Measurements from ENCODE around the gene MAML2. TPM values are rescaled to one million over a fixed set of nuclear protein-coding genes. Genes with fewer than 3 reads are reported as not detected.

Gene MAML2
- total RNA-seq, 1 donor from 2014 or later: 4.4 TPM

- DNase-seq (ENCODE audit: low read depth in 2 of 2): no peak
These were observed 24.6 kb downstream of the MAML2 start for GRCh38 chr11:96318399-96318798.

GRCh38 chr11:96317985-96318384, 25.0 kb downstream of the MAML2 start:
- DNase-seq (ENCODE audit: low read depth in 2 of 2): no peak

- no peak for DNase-seq (ENCODE audit: low read depth in 2 of 2)
These were observed 25.4 kb downstream of the MAML2 start for GRCh38 chr11:96317571-96317970.

- no peak for DNase-seq (ENCODE audit: low read depth in 2 of 2)
These were observed 26.1 kb downstream of the MAML2 start for GRCh38 chr11:96316869-96317268.

GRCh38 chr11:96315476-96315875, 27.5 kb downstream of the MAML2 start:
- no peak for DNase-seq (ENCODE audit: low read depth in 2 of 2)

- peak; percentile 24 to 67 for DNase-seq (ENCODE audit: low read depth in 2 of 2)
These were observed 28.5 kb downstream of the MAML2 start for GRCh38 chr11:96314326-96315020.

GRCh38 chr11:96313163-96313562, 29.8 kb downstream of the MAML2 start:
- DNase-seq (ENCODE audit: low read depth in 2 of 2): no peak

GRCh38 chr11:96311120-96311568, 31.9 kb downstream of the MAML2 start:
- peak; percentile 69 to 84 for DNase-seq (ENCODE audit: low read depth in 2 of 2)

GRCh38 chr11:96310236-96310635, 32.8 kb downstream of the MAML2 start:
- DNase-seq (ENCODE audit: low read depth in 2 of 2): no peak

GRCh38 chr11:96309643-96310017, 33.4 kb downstream of the MAML2 start:
- DNase-seq (ENCODE audit: low read depth in 2 of 2): no peak

- peak; percentile 65 to 86 for DNase-seq (ENCODE audit: low read depth in 2 of 2)
These were observed 33.9 kb downstream of the MAML2 start for GRCh38 chr11:96309016-96309642.

- DNase-seq (ENCODE audit: low read depth in 2 of 2): peak; percentile 87 to 92
These were observed 35.2 kb downstream of the MAML2 start for GRCh38 chr11:96307776-96308140.

- peak; percentile 100 for DNase-seq (ENCODE audit: low read depth in 2 of 2)
These were observed 35.8 kb downstream of the MAML2 start for GRCh38 chr11:96306933-96307775.

- DNase-seq (ENCODE audit: low read depth in 2 of 2): no peak
These were observed 36.4 kb downstream of the MAML2 start for GRCh38 chr11:96306600-96306932.

GRCh38 chr11:96306071-96306470, 36.9 kb downstream of the MAML2 start:
- no peak for DNase-seq (ENCODE audit: low read depth in 2 of 2)

- DNase-seq (ENCODE audit: low read depth in 2 of 2): no peak
These were observed 39.0 kb downstream of the MAML2 start for GRCh38 chr11:96303980-96304379.

GRCh38 chr11:96303064-96303463, 39.9 kb downstream of the MAML2 start:
- peak; percentile 85 to 93 for DNase-seq (ENCODE audit: low read depth in 2 of 2)

- no peak for DNase-seq (ENCODE audit: low read depth in 2 of 2)
These were observed 41.2 kb downstream of the MAML2 start for GRCh38 chr11:96301818-96302217.

GRCh38 chr11:96299155-96299888, 43.7 kb downstream of the MAML2 start:
- DNase-seq (ENCODE audit: low read depth in 2 of 2): no peak

GRCh38 chr11:96295369-96295768, 47.6 kb downstream of the MAML2 start:
- DNase-seq (ENCODE audit: low read depth in 2 of 2): no peak

- peak in 1 of 2 donors; percentile 31 for DNase-seq (ENCODE audit: low read depth in 2 of 2)
These were observed 48.7 kb downstream of the MAML2 start for GRCh38 chr11:96294289-96294688.

GRCh38 chr11:96293598-96294021, 49.4 kb downstream of the MAML2 start:
- peak in 1 of 2 donors; percentile 25 for DNase-seq (ENCODE audit: low read depth in 2 of 2)

Measured in dermis microvascular lymphatic vessel endothelial cell (primary cell).